ENCODE data around the gene CLTCL1. TPM values are rescaled to one million over a fixed set of nuclear protein-coding genes. Genes with fewer than 3 reads are reported as not detected.

CLTCL1 gene
- total RNA-seq, 1 experiment from 2014 or later = 7.1 TPM

DNA sequence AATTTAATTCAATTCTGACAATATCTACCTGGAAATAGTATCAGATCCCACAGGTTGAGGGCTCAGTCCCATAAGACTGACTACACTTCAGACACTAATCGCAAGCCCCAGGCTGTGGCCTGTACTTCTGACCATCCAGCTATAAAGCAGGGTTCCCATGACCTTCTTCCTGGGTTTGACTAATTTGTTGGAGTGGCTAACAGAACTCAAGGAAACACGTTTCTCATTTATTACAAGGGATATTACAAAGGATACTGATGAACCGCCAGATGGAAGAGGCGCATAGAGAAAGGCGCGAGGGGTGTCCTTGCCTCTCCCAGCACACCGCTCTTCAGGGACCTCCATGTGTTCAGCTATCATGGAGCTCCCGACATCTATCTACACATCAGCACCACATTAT lies 13.7 kb downstream of the CLTCL1 start:
- Histone ChIP-seq H2AFZ (ENCODE audit: low read depth, low read length, poor library complexity, severe bottlenecking) (no peak overlapping the region), H4K20me1 (ENCODE audit: insufficient read depth) (no peaks in the 10 kb centered on the region), H3K4me2 (ENCODE audit: low read length) (no peak overlapping the region), H3K27ac (ENCODE audit: low read depth, low read length) (no peak overlapping the region), H3K4me3 (replicated peaks in 1 of 2; ENCODE audit: low read depth in 1 of 2, low read length in 2 of 2) (no peak overlapping the region), H3K4me1 (ENCODE audit: control insufficient read depth in 1 of 2, insufficient read depth in 2 of 2, low read length in 2 of 2) (no peaks in the 10 kb centered on the region), H3K9me3 (ENCODE audit: control insufficient read depth in 1 of 2, insufficient read depth in 1 of 2, low read depth in 1 of 2, low read length in 2 of 2) (no peaks in the 10 kb centered on the region), H3K36me3 (ENCODE audit: control insufficient read depth in 1 of 2, insufficient read depth in 2 of 2, low read length in 2 of 2) (no peaks in the 10 kb centered on the region), H3K79me2 (ENCODE audit: insufficient read depth, low read length) (no peaks in the 10 kb centered on the region), H3K9me2 (ENCODE audit: insufficient read depth) (no peaks in the 10 kb centered on the region), H3K27me3 (ENCODE audit: insufficient read depth, low read length) (no peaks in the 10 kb centered on the region), H3K9ac (ENCODE audit: low read length) (no peak overlapping the region)
- ATAC-seq (no peak), DNase-seq (ENCODE audit: low read depth, low spot score) (no peak)
- BruUV-seq (replicated peaks) = no TSS peak
- TF ChIP-seq SIN3A (IDR thresholded peaks at IDR 0.05; ENCODE audit: low read depth) = no peak
- no peak for TF ChIP-seq JUND (IDR thresholded peaks at IDR 0.05)
- no peak for TF ChIP-seq EGR1 (IDR thresholded peaks at IDR 0.05; ENCODE audit: low read depth)
- TF ChIP-seq CBX3 (IDR thresholded peaks at IDR 0.05; ENCODE audit: low read depth) = no peak
- no peak for TF ChIP-seq RAD21 (IDR thresholded peaks at IDR 0.05; ENCODE audit: low read depth)
- no peak for TF ChIP-seq SRF (IDR thresholded peaks at IDR 0.05; ENCODE audit: low read depth)
- TF ChIP-seq FOSL1 (IDR thresholded peaks at IDR 0.05; ENCODE audit: low read depth) = no peak
- TF ChIP-seq EZH2phosphoT487 (IDR thresholded peaks at IDR 0.05; ENCODE audit: borderline replicate concordance) = no peak
- TF ChIP-seq, protein P1, sequence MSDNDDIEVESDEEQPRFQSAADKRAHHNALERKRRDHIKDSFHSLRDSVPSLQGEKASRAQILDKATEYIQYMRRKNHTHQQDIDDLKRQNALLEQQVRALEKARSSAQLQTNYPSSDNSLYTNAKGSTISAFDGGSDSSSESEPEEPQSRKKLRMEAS (IDR thresholded peaks at IDR 0.05) = no peak
- TF ChIP-seq, protein P2, sequence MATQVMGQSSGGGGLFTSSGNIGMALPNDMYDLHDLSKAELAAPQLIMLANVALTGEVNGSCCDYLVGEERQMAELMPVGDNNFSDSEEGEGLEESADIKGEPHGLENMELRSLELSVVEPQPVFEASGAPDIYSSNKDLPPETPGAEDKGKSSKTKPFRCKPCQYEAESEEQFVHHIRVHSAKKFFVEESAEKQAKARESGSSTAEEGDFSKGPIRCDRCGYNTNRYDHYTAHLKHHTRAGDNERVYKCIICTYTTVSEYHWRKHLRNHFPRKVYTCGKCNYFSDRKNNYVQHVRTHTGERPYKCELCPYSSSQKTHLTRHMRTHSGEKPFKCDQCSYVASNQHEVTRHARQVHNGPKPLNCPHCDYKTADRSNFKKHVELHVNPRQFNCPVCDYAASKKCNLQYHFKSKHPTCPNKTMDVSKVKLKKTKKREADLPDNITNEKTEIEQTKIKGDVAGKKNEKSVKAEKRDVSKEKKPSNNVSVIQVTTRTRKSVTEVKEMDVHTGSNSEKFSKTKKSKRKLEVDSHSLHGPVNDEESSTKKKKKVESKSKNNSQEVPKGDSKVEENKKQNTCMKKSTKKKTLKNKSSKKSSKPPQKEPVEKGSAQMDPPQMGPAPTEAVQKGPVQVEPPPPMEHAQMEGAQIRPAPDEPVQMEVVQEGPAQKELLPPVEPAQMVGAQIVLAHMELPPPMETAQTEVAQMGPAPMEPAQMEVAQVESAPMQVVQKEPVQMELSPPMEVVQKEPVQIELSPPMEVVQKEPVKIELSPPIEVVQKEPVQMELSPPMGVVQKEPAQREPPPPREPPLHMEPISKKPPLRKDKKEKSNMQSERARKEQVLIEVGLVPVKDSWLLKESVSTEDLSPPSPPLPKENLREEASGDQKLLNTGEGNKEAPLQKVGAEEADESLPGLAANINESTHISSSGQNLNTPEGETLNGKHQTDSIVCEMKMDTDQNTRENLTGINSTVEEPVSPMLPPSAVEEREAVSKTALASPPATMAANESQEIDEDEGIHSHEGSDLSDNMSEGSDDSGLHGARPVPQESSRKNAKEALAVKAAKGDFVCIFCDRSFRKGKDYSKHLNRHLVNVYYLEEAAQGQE (IDR thresholded peaks at IDR 0.05; ENCODE audit: low read depth) = no peak
- no peak for TF ChIP-seq EZH2 (IDR thresholded peaks at IDR 0.05)
- ChIA-PET POLR2A (no interaction called here), CTCF (no interaction called here), RAD21 (ENCODE audit: low non-redundant PET in 1 of 2, low total read pairs in 2 of 2, uncharacterized antibody in 2 of 2, unreplicated experiment in 2 of 2) (no interaction called here)
- intact Hi-C loops (cut with micrococcal nuclease) = no loop called here
